Upper lobe of right lung (tissue), 1 donor: ENCODE measurements around the gene CACNA1B. TPM values are rescaled to one million over a fixed set of nuclear protein-coding genes. Genes with fewer than 3 reads are reported as not detected.

Source experiments
- ATAC-seq: fragments of 200-7000 bp; cut with Tn5 transposase; one replicate; pipeline ENCODE4 v1.9.1; 2020; ENCODE audit warnings: mild to moderate bottlenecking, moderate library complexity
- DNase-seq: peaks from one replicate; pipeline ENCODE4 v3.0.0-alpha.2; 2020
- H3K27ac ChIP-seq: fragments of 200-600 bp; one replicate; pipeline ENCODE4 v1.8.0; 2022
- H3K27me3 ChIP-seq: fragments of 200-600 bp; one replicate; pipeline ENCODE4 v1.8.0; 2022; ENCODE audit warnings: mild to moderate bottlenecking
- H3K36me3 ChIP-seq: fragments of 200-600 bp; one replicate; pipeline ENCODE4 v1.8.0; 2022
- H3K4me1 ChIP-seq: fragments of 200-600 bp; one replicate; pipeline ENCODE4 v1.8.0; 2022
- H3K4me3 ChIP-seq: fragments of 200-600 bp; one replicate; pipeline ENCODE4 v1.8.0; 2022; ENCODE audit warnings: mild to moderate bottlenecking
- H3K9me3 ChIP-seq: fragments of 200-600 bp; one replicate; pipeline ENCODE4 v1.8.0; 2022
- CTCF ChIP-seq: fragments of 200-600 bp; IDR thresholded peaks from one replicate; pipeline ENCODE4 v1.8.0; 2022; ENCODE audit warnings: antibody characterized with exemption
- intact Hi-C: fragments of 100-400 bp; cut with DNase I; formaldehyde crosslinking; loops from one replicate; pipeline ENCODE4 v1.11.0; 2022
- total RNA-seq: library from RNA; stranded (reverse); fragmentation: NEBNext Ultra II Directional; extraction: Animal tissue kit (Norgen Biotek cat#: 25700); gene quantifications from one replicate; pipeline ENCODE4 v1.2.1, GENCODE V29; 2021
- donor health status: DM: no; HTN: yes; CAD: no; lungs with severe emphysema.

Gene CACNA1B
- total RNA-seq, 1 donor from 2014 or later: 0.29 TPM

GRCh38 chr9:138023394-138024124 lies 146.0 kb downstream of the CACNA1B start:
- Histone ChIP-seq H3K27ac (no peak overlapping the region), H3K27me3 (peaks cover 39% of the 10 kb centered on the region), H3K36me3 (no peaks in the 10 kb centered on the region), H3K4me1 (peaks cover 4% of the 10 kb centered on the region), H3K9me3 (no peaks in the 10 kb centered on the region), H3K4me3 (no peak overlapping the region)
- no peak for TF ChIP-seq CTCF
- DNase-seq (peak; percentile 52), ATAC-seq (no peak)
- intact Hi-C loops: no loop called here

- no peaks in the 10 kb centered on the region for H3K36me3 ChIP-seq
- H3K27me3 ChIP-seq: peaks cover 40% of the 10 kb centered on the region
- intact Hi-C loops: no loop called here
- no peak for TF ChIP-seq CTCF
- H3K27ac ChIP-seq: no peak overlapping the region
- ATAC-seq (no peak), DNase-seq (peak; percentile 48)
- no peaks in the 10 kb centered on the region for H3K9me3 ChIP-seq
- H3K4me3 ChIP-seq: no peak overlapping the region
- H3K4me1 ChIP-seq: peaks cover 4% of the 10 kb centered on the region
Observed at GRCh38 chr9:138024131-138024530, 146.5 kb downstream of the CACNA1B start.

GRCh38 chr9:138024831-138025291 lies 147.3 kb downstream of the CACNA1B start:
- no peaks in the 10 kb centered on the region for H3K36me3 ChIP-seq
- H3K4me1 ChIP-seq: peaks cover 4% of the 10 kb centered on the region
- H3K27me3 ChIP-seq: peaks cover 40% of the 10 kb centered on the region
- ATAC-seq: no peak
- no peak overlapping the region for H3K27ac ChIP-seq
- TF ChIP-seq CTCF: no peak
- intact Hi-C loops: no loop called here
- H3K4me3 ChIP-seq: no peak overlapping the region
- no peak for DNase-seq
- H3K9me3 ChIP-seq: no peaks in the 10 kb centered on the region

GRCh38 chr9:138025417-138025816 lies 147.8 kb downstream of the CACNA1B start:
- TF ChIP-seq CTCF: no peak
- Histone ChIP-seq H3K27me3 (peaks cover 40% of the 10 kb centered on the region), H3K27ac (no peak overlapping the region), H3K4me1 (peaks cover 4% of the 10 kb centered on the region), H3K4me3 (no peak overlapping the region), H3K9me3 (no peaks in the 10 kb centered on the region), H3K36me3 (no peaks in the 10 kb centered on the region)
- peak; percentile 33 for DNase-seq
- intact Hi-C loops: no loop called here
- ATAC-seq: no peak

GRCh38 chr9:138025908-138026307 lies 148.3 kb downstream of the CACNA1B start:
- DNase-seq (peak; percentile 16), ATAC-seq (no peak)
- no peak for TF ChIP-seq CTCF
- peaks cover 4% of the 10 kb centered on the region for H3K4me1 ChIP-seq
- H3K27me3 ChIP-seq: peaks cover 40% of the 10 kb centered on the region
- H3K4me3 ChIP-seq: no peak overlapping the region
- intact Hi-C loops: no loop called here
- H3K36me3 ChIP-seq: no peaks in the 10 kb centered on the region
- no peaks in the 10 kb centered on the region for H3K9me3 ChIP-seq
- no peak overlapping the region for H3K27ac ChIP-seq
